Fibroblast of skin of right biceps (primary cell): Measurements from ENCODE around the gene DLK1.

Experiments
- DNase-seq: peaks from one replicate; pipeline ENCODE4 v3.0.0-alpha.2; 2013

The DLK1 gene

DNA sequence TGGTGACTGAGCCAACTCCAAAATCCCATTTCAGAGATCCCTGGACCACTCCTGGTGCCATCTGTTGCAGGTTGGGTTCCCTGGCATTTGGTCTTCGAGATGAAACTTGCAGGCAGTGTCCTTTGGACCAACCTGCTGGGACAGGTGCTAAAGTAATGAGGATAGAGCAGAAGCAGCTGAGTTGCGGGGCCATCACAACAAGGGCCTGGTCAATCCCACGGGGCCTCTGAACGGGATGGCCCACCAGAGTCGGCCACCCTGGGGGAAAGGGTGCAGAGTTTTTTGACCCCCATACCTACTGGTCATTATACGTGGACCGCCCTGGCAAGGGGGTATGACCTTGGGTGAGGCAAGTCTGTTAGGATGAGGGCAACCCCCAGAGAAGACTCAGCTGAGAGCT, 39.3 kb downstream of the DLK1 start:
- DNase-seq: no peak

DNA sequence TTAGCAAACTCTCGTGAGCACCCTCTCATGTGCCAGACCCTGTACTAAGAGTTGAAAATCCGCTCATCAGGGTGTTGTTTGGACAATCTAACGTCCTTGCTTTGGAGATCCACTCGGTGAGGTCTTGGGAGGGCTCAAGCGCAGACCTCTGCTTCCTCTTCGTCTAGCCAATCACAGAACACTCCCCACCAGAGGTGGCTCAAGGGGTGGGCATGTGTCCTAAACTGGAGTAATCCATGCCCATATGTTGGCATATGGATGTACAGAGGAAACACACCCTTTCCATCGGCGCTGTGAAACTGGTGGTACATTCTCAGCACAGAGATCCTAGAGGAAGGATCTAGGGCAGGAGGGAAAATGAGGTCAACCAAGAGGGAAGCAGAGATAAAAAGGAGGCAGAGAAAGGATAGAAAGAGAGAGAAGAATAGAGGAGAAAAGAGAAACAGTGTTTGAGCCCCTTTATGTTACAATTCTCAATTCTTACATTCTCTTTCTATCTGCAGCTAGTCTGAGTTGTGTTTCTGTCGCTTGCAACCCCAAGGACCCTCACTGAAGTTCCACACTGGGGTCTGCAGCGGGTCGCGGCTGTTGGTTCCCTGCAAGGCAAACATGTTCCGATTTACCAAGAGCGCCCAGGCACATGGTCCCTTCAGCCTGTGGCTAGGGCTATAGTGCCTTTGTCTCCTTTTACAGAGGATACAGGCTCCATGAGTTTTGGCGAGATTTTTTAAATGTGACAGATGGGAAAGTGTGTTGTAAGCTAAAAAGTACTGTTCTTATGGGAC, 40.5 kb downstream of the DLK1 start:
- DNase-seq: no peak

DNA sequence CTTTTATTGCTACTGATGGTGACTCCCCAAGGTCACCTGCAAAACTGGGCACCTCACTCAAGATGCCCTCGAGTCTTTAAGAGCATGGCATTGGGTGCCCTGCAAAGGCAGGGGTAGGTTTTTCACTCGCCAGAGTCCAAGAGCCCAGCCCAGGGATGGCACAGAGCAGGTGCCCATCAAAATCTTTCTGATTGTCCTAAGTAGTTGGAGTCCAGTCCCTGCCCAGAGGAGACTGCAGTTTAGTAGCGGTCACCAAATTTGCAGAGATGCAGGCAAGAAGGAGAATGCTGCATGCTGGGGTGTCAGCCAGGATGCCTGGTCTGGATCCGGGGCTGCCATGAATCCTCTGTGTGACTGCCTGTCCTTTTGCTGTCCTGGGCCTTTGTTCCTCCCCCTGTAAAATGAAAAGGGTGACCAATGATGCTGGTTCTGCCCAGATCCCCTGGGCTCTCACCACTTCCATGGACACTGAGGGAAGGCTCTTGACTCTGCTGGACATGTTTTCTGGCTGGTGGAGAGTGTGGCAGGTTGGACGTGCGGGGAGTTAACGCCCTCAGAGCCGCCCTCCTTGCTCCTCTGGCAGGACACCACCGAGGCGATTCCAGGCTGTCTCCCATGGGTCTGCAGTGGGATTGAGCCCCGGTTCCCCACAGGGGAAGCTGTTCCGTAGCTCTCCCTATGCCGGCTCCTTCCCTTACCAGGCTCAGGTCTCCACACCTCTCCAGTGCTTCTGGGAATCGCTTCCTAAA, 41.3 kb downstream of the DLK1 start:
- DNase-seq: no peak

DNA sequence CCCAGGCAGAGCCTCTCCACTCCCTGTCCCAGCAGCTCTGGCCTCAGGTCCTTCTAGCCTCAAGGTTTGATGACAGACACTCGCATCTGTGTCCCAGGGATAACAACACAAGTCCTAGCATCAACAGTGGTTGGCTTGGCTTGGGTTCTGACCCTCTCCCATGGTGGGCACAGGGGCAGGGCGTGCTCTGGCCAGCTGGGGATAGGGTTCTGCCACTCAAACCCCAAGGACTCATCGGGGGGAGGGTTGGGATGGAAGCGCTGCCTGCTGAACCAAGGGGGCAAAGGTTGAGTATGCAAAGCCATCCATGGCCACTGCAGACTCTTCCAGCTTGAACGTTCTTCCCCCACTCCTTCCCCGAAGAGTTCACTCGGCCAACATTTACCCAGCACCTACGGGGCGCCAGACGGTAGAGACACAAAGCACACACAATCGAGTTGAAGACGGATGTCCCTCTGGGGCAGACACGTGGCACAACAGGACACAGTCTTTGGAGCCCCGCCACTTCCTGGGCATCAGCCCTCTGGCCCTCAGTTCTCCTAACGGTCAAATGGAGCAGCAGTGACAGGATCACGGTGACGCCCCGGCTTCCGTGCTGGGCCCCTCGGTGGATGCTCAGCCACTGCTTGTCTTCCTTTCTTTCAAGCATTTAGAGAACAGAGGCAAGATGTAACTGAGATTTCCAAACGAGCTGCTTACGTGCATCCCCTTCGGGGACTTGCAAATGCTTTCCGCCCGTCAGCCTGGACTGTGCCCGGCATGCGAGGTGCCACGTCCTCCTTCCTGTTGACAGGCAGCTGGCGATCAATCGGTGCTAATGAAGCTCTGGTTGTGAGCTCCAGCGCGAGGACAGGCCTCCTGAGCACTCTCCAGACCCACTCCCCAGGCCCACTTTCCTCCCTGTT, 42.6 kb downstream of the DLK1 start:
- no peak for DNase-seq

DNA sequence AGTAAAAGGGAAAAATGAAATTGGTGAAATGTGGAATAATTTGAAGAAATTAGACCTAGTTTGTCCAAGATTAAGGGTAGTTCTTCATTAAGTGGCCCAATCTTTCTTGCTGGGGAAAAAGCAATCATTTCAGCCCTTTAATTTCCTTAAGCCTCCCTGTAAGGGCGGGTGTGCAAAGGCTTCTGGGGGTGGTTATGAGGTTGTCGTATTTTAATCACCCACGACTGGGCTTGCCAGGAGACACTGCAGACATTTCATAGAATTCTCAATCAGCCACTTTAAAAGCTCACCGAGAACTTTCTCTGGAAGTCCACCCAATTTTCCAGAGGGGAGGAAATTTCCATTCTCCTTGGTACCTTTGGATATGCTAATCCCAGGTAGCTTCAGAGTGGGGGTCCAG, 43.4 kb downstream of the DLK1 start:
- DNase-seq: no peak

DNA sequence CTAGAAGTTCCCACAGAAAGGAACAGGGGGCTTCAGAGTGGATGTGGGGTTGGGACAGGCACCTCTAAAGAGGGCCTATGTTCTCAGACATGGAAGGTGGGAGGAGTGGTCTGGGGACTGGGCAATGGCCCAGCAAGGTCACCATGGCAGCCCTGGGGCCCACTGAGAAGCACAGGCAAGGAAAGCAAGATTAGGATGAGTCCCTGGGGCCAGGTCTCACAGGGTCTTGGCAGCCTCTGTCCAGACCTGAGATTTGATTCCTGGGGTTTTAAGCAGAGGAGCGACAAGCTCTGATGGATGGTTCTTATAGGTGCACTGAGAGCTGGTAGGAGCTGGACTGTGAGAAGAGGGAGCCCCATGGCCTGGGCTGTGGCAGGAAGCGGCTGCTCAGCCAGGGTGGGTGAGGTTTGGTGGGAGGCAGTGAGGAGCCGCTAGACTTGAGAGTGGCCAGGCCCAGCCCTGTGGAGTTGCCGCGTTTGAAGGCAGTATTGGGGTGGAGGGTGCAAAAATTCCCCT, 44.0 kb downstream of the DLK1 start:
- no peak for DNase-seq

DNA sequence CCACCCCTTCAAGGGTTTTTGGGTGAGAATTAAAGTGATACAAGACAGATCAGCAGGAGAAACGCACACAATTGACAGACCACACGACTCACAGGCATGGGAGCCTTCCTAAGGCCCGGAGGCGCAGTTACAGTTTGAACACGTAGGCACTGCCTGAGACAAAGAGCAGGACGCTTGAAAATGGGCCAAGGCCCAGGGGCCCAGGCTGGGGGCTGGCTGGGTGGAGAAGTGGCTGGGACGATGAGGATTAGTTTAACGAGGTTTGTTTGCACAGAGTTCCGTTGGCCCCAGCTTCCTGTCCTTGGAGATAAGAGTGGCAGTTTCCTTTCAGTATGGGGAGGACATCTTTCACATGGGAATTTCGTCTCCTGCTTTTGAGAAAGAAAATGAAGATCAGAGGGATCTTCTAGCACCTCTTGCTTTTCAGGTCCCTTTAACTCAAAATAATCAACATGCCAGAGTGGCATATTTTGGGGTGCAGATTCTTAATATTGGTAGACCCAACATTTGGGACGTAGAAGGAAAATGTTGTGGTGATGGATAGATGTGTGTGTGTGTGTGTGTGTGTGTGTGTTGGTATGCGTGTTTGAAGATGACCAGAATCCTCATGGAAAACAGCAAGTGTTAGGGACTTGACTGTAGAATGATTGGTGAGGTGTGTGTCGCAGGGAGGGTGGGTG, 44.6 kb downstream of the DLK1 start:
- DNase-seq: no peak

DNA sequence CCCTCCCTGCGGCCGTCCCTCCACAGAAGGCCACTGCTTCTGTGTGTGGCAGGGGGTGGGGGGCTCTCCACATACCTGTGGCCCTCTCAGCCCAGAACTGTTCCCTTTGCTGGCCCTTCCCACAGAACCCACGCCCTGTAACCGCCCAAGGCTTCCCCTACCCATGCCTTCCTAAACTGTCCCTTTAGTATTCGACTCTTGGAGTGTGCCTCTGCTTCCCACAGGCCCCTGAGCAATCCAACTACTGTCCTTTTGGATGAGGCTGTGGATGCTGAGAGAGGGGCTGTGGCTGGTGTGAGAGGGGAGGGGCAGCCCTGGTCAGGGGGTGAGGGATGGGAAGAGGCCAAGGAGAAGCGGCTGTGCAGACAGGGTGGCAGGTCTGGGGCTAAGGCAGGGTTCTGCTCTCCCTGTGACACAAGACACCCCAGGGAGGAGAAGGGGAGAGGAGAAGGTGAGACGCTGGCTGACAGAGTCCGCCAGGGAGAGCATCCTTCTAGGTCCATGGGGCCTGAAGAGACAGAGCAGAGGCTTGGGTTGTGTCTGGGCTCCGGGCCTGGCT, 46.0 kb downstream of the DLK1 start:
- DNase-seq: no peak

DNA sequence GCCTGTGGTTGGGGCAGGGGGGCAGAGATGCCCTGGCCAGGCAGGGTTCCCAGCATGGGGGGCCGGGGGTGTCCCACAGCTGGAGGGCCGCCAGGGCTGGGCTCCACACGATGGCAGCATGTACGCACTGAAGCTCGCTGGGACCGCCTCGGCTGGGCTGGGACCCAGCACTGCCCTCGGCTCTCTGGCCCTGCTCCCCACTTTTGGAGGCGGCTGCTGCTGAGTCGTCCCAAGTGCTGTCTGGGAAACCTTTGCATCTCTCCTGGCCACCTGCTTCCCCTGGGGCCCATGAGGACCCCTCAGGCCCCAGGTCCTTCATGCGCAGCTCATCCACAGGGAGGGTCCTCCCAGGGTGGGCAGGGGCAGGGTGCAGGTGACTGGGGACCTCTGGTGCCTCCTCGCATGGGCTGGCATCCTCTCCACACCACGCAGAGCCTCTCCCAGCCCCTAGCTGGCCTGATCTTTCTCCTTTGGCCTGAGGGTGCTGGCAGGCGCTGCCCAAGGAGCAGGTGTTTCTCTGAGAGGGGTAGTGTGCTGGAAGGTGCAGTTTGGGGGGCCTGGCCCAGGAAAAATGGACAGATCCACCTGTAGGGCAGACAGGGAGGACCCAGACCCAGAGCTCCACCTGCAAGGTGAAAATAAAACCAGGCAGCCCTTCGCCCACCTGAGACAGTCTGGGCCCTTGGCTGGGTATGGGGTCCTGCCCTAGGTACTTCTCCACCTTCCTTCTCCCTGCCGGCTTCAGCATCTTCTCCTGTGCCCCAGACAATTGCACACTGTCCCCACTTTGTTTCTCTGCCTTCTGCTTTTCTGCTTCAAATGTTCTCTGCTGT, 46.9 kb downstream of the DLK1 start:
- no peak for DNase-seq

DNA sequence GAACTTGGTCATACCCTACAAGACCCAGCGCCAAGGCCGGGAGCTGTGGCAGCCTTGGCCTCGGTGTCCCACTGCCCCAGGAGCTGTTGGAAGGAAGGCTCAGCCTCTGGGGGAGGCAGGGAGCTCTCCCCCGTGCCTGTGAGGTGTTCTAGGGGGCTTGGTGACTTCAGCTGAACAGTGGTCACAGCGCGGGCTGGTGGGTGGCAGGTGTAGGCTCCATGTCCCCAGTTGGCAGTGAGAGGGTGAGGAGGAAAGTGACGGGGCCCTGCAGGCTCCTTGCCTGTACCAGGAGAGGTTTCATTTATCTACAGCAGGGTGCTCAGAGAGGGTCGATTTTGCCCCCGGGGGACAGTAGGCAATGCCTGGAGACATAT, 47.5 kb downstream of the DLK1 start:
- DNase-seq: no peak

DNA sequence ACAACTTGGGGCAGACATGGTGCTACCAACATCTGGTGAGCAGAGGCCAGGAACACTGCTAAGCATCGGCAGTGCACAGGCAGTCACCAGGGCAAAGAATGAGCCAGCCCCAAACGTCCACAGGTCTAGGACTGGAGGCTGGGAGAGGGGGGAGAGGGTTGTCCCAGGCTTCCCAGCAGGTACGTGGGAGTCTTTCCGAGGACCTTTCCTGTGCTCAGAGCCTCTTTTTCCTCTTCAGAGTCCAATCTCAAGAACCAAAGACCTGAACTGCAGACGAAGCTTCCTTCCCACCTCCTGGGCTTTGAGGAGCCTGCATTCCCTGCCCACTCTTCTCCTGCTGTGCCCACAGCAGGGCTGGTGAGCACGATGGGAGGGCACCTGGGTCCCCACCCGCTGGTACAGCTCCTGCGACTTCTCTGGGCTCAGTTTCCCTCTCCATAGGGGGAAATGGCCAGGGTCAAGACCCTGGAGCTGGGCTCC, 48.7 kb downstream of the DLK1 start:
- DNase-seq: no peak

DNA sequence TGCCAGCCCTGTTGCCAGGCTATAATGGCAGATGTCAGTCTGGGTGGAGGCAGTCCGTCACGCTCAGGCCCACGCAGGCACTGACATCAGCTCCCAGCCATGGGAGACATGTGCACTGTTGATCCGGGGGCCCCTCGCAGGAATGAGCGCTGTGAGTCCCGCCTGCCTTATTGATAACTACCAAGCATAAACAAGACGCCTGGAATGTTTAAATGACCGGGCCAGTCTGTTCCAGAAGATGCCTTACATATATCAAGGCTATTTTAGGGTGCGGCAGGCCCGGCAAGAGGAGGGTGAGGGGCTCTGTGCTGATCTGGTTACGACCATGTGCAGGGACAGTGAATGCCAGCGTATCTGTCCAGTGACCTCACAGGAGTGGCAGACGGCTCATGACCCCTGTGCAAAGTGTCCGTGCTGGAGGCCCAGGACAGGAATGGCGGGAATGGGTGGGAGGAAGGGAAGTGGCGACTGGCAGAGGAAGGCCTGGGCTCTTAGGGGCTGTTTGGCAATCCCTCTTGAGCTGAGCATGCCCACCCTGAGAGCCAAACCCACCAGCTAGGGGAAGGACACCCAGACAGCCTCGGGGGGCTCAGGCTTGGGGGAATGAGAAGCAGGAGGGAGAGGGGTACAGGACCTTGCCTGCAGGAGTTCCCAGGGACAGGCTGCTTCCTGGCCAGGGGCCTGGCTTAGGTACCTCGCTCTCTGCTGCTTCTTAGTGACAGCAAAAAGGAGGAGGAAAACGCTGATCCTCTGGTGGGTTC, 49.3 kb downstream of the DLK1 start:
- no peak for DNase-seq

DNA sequence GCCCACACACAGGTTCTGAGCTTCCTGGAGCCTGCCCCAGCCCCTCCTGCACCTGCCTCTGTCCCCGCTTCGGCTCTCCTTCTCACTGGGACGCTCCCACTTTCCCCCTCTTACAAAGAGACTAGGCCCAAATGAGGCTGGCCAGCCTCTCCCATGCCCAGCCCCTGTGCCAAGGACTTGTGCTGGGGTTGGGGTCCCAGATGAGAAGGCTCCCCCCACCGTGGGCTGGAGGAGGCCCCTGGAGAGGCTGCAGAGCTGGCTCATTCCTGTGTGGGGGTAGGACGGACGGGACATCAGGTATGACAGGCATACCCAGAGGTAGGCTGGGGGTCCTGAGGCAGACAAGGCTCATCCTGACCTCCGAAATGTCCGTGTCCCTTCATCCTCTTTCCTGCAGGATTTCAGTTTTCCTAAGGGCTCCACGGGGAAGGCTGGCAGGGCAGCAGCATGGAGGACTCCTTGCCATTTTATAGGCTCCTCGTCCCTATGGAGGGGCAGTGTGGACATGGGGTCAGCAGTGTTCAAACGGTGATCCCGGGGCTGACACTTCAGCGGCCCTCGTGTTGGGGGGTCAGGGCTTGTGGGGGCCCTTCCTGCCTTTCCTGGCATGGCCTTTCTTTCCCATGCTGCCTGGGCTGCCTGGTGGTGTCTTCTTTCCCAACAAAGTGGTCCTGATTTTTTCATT, 50.1 kb downstream of the DLK1 start:
- no peak for DNase-seq

DNA sequence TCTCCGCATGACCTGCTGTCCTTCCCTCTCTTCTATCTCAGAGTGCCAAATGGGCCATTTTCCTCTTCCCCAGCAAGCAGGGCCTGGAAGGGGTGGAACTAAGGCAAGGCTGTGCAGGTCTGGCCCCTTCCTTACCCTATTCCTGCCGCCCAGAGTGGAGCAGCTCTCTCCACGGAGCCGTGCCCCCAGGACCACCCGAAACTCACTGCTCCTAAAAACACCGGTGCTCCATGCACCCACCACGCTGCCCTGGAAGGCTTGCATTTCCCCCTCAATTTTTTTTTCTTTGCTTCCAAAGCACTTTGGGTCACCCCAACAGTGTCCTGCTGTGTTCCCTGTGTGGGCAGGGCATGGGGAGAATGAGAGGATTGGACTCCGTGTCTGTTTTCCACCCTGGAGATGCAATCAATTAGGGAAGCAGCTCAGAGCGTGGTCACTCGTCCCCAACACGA, 50.7 kb downstream of the DLK1 start:
- DNase-seq: no peak

DNA sequence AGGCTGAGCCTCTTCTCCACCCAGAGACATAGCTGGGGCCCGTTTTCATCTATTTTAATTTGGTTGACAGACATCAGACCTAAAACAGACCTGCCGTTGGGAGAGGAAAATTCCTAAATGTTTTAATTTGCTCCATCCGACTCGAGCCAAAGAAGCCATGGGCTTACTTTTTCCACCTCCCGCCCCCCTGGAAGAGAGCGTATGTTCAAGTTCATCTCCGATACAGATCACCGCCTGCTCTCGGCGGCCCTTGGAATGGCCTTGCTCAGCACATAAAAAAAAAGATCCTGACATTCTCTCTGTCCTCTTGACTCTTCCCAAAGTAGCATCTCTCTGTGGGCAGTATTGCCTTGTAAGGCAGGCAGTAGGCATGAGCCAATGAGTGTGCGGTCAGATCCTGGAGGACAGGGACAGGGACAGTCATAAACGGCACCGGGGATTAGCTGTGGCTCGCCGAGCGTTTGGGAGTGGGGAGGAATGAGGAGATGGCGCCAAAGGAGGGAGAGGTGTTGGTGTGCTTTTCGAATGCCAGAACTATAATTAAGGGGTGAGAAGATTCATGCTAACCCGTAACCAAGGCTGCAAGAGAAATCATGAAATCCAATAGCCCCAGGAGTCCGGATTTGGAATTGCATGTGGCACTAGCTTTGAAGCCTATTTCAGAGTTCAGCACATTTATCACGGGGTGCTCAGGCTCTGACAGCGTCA, 51.3 kb downstream of the DLK1 start:
- DNase-seq: no peak

DNA sequence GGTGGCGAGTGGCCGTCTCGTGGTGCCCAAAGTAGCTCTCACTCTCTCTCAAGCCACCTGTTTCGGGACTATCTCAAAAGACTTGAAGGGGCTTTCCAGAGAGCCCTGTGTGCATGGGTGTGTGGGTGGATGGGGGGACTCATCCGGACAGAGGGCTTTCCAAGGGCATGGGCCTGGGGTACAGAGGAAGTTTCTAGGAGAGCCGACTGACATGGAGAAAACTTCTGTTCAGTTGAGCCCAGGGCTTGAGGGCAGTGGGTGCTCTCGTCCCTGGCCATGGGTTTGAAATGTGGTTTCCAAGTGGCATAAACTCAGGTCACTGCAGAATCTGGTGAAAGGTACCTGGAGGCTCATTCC, 51.8 kb downstream of the DLK1 start:
- no peak for DNase-seq

DNA sequence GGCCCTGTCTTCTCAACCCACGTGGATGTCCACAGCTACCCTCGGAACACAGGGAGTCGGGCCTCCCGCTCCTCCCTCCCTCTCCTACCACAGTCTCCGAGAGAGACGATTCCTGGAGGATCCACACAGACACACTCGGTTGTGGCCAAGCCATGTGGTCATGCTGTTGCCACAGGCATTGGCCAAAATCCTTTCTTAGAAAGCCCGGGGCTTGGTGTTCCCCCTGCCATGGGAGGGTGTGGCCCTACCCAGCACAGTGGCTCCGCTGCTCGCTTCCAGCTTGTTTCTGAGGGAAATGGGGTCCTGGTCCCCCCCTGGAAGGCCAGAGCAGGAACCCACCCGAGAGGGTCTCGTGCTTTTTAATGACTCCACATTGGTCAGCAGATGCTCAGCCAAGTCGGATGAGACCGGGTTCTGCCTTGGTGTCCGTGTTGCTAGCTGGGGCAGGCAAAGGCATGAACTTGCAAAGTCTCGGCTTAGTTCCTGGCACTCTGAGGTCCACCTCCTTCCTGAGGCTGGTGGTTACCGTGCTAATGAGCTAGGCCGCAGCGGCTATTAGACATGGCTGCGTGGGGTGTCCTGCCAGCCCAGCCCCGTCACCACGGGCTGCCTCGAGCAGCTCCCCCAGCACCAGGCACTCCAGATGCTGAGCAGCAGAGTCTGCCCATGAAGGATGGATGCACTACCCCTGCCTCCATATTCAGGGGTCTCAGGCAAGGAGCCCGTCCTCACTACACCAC, 52.4 kb downstream of the DLK1 start:
- DNase-seq: no peak

DNA sequence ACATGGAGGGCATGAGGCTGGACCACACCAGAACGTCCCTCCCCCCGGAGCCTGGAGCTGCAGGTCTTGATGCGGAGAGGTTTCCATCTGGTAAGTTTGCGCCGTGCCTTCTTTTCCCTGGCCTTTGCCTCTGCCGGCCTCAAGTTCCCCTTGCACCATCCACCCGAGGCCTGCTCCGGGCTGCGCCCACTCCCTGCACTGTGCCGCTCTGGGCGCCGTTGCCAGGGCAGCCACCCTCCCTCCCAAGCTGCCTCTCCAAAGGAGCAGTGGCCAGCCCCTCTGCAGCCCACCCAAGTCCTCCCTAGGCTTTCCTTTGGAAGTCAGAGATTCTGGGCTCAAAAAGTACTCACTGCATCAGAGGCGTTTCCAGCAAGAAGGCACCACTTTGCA, 53.0 kb downstream of the DLK1 start:
- no peak for DNase-seq

DNA sequence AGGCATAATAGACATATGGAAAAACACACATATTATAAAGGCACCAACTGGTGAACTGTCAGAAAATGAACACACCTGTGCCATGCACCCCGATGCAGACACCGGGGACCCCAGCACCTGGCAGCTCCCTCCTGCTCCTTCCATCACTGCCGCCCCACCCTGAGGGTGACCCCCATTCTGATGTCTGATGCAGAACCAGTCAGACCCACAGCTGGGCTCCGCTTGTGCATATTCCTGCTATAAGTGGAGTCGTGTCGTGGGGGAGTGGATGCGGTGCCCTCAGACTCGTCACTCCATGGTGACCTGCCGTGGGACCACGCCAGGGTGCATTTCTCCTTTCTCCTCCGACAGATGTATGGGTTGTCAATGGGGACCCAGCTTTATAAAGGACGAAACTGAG, 53.6 kb downstream of the DLK1 start:
- no peak for DNase-seq
